GM12872 (cell line): ENCODE data around the gene LRRC47.

Experiments
- TF ChIP-seq, protein P1 (sequence below): IDR thresholded peaks from 3 replicates; pipeline ENCODE4 v1.5.1; 2011; ENCODE audit warnings: low read depth, mild to moderate bottlenecking, low read length, moderate library complexity; ENCODE audit not compliant: insufficient read depth

LRRC47 gene

DNA sequence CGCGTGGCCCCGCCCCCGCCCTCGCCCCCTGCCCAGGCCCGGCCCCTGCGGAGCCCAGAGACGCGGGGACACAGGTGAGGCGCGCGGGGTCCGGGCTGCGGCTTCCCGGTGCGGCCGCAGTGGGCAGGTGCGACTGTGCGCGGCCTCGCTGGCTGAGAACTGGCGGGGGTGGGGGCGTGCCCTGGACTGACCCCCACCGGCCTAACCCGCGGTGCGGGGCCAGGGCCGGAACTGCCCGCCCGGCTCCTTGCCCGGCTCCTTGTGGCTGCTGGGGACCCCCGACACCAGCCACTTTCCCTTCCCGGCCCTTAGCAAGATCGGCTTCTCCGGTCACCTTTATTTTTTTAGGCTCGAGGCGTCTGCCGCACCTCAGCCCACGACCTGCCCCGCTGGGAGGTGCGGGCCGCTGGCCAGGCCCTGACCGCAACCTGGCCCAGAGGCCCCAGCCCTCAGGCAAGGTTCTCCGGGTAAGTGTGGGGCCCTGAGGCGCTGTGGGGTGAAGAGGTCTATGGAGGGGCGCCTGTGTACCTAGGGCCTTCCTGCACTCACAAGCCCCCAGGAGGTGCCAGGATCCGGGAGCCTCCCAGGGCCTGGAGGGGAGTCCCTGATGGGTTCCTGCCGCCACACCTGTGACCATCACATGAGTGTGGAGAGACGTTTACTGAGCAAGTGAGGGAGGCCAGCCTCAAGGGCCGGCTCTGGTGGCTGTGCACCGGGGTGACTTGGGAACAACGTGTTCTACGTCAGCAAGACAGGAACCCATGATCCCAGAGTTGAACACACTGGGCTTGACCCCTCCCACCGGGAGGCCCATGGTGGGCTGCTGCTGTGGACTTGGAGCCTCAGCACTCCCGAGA, 23.4 kb downstream of the LRRC47 start, which contains the start of gene SMIM1:
Gene SMIM1 (plus strand): TSS at position 35 of the 857 bp plus-strand sequence. CDS start 2,625 bp downstream, outside the sequence.
- TF ChIP-seq, protein P1, sequence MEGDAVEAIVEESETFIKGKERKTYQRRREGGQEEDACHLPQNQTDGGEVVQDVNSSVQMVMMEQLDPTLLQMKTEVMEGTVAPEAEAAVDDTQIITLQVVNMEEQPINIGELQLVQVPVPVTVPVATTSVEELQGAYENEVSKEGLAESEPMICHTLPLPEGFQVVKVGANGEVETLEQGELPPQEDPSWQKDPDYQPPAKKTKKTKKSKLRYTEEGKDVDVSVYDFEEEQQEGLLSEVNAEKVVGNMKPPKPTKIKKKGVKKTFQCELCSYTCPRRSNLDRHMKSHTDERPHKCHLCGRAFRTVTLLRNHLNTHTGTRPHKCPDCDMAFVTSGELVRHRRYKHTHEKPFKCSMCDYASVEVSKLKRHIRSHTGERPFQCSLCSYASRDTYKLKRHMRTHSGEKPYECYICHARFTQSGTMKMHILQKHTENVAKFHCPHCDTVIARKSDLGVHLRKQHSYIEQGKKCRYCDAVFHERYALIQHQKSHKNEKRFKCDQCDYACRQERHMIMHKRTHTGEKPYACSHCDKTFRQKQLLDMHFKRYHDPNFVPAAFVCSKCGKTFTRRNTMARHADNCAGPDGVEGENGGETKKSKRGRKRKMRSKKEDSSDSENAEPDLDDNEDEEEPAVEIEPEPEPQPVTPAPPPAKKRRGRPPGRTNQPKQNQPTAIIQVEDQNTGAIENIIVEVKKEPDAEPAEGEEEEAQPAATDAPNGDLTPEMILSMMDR = no peak

DNA sequence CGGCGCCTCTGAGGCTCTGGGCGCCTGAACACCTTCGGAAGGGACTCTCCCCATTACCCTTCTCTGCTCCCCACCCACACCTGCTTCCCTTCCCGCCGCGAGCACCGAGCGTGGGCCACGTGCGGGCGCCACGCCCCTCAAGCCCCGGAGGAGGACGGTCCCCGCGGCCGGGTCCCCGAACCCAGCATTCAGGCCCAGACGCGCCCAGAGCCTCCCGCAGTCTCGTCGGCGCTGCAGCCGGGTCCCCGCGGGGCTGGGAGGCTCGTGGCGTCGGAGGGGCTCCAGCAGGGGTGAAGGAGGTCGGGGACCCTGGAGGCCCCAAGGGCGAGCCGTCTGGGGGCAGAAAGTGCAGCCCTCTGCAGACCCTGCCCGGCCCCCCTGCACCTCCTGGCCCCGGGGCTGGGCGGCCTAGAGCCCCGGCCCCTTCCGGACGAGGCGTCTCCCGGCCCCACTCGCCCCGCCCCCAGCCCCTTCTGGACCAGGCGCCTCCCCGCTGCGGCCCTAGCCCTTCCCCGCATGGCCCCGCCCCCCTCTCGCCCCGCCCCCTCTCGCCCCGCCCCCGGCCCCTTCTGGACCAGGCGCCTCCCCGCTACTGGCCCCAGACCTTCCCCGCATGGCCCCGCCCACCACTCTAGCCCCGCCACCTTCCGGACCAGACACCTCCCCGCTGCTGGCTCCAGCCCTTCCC, 24.1 kb downstream of the LRRC47 start:
- TF ChIP-seq, protein P1 = no peak

DNA sequence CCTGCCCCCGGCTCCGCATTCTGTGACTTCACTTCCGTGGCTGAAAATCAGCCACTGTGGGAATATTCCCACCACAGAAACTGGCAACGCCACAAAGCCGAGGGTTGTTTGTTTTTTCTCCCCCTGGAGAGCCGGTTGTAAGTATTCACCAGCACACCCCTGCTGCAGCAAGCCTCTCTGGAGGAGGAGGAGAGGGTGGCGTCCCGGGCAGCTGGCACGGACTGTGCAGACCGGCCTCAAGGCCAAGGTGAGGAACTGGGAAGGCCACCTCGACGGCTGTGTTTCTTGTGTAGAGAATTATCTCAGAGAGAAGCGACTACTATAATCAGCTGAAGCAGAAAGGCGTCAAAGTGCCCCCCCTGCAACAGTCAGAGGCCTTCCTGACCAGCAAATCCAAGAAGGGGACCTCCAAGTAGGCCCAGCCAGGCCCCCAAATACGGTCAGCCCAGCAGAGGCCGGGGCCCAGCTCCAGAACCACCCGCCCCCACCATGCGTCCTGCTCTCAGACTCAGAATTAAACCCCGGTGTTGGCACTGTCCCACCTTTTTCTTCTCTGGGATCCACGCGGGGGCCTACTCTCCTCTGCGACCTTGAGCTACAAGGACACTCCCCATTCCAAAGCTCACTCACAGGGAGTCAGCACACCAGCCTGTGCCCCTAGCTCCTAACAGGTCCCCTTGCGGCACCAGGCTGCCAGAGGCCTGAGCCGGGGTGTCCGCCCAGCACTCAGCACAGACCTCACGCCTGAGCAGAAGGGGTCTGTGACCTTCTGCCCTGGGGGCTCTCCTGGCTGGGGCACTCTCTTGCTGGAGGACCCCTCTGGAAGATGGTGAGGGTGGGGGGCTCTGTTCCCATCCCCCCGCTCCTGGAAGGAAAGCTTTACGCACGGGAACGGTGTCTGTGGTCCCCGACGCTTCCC, 24.9 kb downstream of the LRRC47 start:
- TF ChIP-seq, protein P1 = no peak

DNA sequence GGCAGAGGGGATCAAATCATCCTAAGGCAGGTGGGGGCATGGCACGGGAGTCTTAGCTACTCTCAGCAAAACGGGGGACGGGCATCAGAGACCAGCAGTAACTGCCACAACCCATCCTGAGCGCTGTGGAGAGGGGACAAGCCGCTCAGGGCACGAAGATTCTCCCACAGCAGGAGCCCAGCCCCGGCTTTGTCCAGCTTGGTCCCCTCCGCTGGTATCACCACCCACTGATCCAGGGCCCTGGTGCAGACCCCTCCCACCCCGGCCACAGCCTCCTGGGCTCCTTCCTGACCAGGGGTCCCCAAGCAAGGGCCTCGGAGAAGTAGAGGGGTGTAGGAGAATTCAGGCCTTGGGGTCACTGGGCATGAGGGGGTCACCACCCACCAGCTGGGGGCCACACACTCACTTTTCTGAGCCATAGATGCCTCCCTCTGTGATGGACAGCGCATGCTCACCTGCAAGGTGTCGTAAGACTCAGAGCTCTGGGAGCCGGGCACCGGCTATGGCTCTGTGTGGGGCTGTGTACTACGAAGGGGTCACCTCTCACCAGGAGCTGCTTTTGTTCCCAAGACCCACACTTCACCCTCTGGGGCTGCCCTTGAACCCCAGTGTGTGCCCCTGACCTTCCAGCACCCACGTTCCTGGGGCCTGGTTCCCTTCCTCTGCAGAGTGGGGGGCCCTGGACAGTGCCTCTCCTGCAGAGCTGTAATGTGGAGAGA, 26.1 kb downstream of the LRRC47 start:
- TF ChIP-seq, protein P1 = no peak

DNA sequence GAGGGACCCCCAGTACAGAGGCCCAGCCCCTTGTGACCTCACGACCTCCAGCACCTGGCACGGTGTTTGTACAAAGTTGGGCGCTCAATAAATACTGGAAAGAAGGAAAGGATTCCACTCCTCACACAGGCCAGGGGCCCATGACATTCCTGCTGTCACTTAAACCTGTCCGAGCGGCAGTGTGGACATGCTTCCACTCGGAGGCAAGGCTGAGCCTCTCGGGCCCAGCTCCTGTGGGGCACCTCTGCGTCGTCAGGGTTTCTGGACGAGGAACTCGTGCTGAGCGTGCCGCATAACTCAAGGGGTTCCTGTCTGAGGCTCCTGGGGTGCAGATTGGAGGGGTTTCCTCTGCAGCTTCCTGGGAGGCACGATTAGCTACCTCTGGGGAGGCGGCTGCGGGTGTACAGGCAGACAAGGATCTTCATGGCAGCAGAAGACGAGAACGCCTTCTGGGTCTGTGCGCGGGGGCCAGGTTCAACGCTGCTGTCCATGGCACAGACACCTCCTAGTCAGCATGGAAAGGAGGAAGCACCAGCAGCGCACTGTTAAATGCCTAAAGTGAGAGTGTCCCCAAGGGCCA, 27.4 kb downstream of the LRRC47 start:
- TF ChIP-seq, protein P1 = no peak

DNA sequence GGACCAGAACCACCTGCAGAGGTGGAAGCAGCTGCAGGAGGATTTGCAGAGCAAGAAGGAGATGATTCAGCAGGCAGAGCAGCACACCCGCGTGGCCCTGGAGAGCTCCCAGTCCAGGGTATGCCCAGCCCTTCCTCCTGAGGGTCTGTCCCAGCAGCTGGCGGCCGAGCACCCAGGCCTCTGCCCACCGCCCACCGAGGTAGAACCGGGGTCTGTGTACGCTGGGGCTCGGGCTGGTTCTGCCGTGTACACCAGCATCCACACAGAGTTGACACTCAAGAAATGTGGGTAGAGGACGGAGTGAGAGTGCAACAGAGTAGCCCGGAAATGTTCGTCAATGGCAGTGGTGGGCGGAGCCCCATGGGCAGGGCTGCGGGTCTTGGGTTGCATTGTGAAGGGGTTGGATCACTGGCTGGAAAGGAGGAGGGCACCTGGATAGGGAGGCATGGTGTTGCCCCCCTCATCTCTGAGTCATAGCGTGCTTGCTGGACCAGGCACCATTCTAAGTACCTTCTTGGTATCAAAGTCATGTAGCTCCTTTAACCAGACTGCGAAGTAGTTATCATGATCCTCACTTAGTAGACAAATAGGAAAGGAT, 28.9 kb downstream of the LRRC47 start:
- TF ChIP-seq, protein P1 = no peak
